B cell (primary cell): ENCODE results near the gene KARS1.

Source experiments
- EZH2 ChIP-seq: IDR thresholded peaks from 2 replicates; pipeline ENCODE4 v1.6.1; 2012; ENCODE audit warnings: borderline replicate concordance, low read depth, mild to moderate bottlenecking, moderate library complexity, low read length; ENCODE audit not compliant: insufficient read depth, poor library complexity, severe bottlenecking
- TF ChIP-seq, protein P1 (sequence below): fragments of 200-600 bp; IDR thresholded peaks from one replicate; pipeline ENCODE4 v1.8.0; 2022; ENCODE audit warnings: antibody characterized with exemption, mild to moderate bottlenecking

DNA sequence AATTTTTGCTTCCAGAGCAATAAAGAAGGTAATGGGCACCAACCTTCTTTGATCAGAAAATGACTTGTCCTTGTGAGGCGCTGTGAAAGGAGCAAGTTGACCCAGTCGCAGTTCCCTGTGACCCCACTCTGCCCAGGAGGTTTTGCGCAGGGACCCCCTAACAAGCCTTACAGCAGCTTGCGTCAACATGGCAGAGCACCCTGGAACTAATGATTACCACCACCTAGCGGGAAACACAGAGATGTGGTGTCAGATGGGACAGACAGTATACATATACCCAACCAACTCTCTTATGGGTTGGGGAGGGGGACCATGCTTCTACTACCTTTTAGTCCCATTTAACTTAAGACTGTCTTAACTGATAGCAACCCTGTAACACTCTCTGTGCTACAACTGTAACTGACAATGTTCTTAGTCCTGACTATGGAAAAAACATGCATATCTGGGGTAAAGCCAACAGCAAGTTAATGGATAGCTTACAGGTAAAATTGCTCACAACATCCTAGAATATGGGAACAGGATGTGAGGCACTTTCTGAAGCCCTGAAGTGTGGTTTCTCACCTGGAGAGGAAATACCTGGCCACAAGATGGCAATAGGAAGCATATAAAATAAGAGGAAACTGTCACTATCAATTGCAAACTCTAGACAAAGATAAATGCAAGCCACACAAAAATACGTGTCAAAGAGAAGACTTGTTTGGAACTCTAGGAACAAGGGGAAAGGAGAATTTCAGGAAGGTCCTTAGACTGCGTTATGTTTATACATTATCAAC lies 3.0 kb downstream of the KARS1 start:
- TF ChIP-seq EZH2: no peak
- TF ChIP-seq, protein P1, sequence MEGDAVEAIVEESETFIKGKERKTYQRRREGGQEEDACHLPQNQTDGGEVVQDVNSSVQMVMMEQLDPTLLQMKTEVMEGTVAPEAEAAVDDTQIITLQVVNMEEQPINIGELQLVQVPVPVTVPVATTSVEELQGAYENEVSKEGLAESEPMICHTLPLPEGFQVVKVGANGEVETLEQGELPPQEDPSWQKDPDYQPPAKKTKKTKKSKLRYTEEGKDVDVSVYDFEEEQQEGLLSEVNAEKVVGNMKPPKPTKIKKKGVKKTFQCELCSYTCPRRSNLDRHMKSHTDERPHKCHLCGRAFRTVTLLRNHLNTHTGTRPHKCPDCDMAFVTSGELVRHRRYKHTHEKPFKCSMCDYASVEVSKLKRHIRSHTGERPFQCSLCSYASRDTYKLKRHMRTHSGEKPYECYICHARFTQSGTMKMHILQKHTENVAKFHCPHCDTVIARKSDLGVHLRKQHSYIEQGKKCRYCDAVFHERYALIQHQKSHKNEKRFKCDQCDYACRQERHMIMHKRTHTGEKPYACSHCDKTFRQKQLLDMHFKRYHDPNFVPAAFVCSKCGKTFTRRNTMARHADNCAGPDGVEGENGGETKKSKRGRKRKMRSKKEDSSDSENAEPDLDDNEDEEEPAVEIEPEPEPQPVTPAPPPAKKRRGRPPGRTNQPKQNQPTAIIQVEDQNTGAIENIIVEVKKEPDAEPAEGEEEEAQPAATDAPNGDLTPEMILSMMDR: no peak
